T-helper 1 cell treated with Interleukin-12 subunit alpha and Interleukin-12 subunit beta and Interleukin-4 antibody, amounts not matched to agents 30 μg/mL and 1 μg/mL, for 36 hours (primary cell): ENCODE data around the gene IL6R.

Experiments used
- H3K27ac Mint-ChIP-seq: one replicate; pipeline ENCODE4 v1.8.0; 2021; ENCODE audit warnings: mild to moderate bottlenecking, mixed read lengths
- H3K27me3 Mint-ChIP-seq: one replicate; pipeline ENCODE4 v1.8.0; 2021; ENCODE audit warnings: low read depth, mixed read lengths
- H3K36me3 Mint-ChIP-seq: one replicate; pipeline ENCODE4 v1.8.0; 2021; ENCODE audit warnings: low read depth, mixed read lengths
- H3K4me1 Mint-ChIP-seq: one replicate; pipeline ENCODE4 v1.8.0; 2021; ENCODE audit warnings: low read depth, mixed read lengths
- H3K4me3 Mint-ChIP-seq: one replicate; pipeline ENCODE4 v1.8.0; 2021; ENCODE audit warnings: mild to moderate bottlenecking, moderate library complexity, mixed read lengths
- H3K9me3 Mint-ChIP-seq: one replicate; pipeline ENCODE4 v1.8.0; 2021; ENCODE audit warnings: mixed read lengths

The IL6R gene

GRCh38 chr1:154467434-154468102 is 62.4 kb downstream of the IL6R start:
- Mint-ChIP-seq H3K4me1 (peaks cover 37% of the 10 kb centered on the region), H3K36me3 (peaks cover 1% of the 10 kb centered on the region), H3K4me3 (no peak overlapping the region), H3K9me3 (no peaks in the 10 kb centered on the region), H3K27me3 (no peaks in the 10 kb centered on the region), H3K27ac (no peak overlapping the region)

- Mint-ChIP-seq H3K4me3 (no peak overlapping the region), H3K9me3 (no peaks in the 10 kb centered on the region), H3K27ac (peak overlapping the region; percentile 32), H3K36me3 (peaks cover 1% of the 10 kb centered on the region), H3K27me3 (no peaks in the 10 kb centered on the region), H3K4me1 (peaks cover 32% of the 10 kb centered on the region)
Observed at GRCh38 chr1:154468535-154469250, 63.5 kb downstream of the IL6R start.

GRCh38 chr1:154469844-154470560 is 64.9 kb downstream of the IL6R start:
- Mint-ChIP-seq H3K36me3 (no peaks in the 10 kb centered on the region), H3K27me3 (no peaks in the 10 kb centered on the region), H3K9me3 (no peaks in the 10 kb centered on the region), H3K27ac (no peak overlapping the region), H3K4me3 (no peak overlapping the region), H3K4me1 (peaks cover 25% of the 10 kb centered on the region)

- no peaks in the 10 kb centered on the region for H3K27me3 Mint-ChIP-seq
- no peaks in the 10 kb centered on the region for H3K9me3 Mint-ChIP-seq
- H3K4me3 Mint-ChIP-seq, result no peak overlapping the region
- peaks cover 16% of the 10 kb centered on the region for H3K4me1 Mint-ChIP-seq
- H3K36me3 Mint-ChIP-seq, result no peaks in the 10 kb centered on the region
- H3K27ac Mint-ChIP-seq, result no peak overlapping the region
Observed at GRCh38 chr1:154471304-154471703, 66.2 kb downstream of the IL6R start.

GRCh38 chr1:154474802-154475201 is 69.7 kb downstream of the IL6R start:
- no peaks in the 10 kb centered on the region for H3K27me3 Mint-ChIP-seq
- H3K9me3 Mint-ChIP-seq, result no peaks in the 10 kb centered on the region
- no peaks in the 10 kb centered on the region for H3K36me3 Mint-ChIP-seq
- H3K4me3 Mint-ChIP-seq, result no peak overlapping the region
- peaks cover 6% of the 10 kb centered on the region for H3K4me1 Mint-ChIP-seq
- no peak overlapping the region for H3K27ac Mint-ChIP-seq

- H3K9me3 Mint-ChIP-seq, result no peaks in the 10 kb centered on the region
- H3K27ac Mint-ChIP-seq, result no peak overlapping the region
- peaks cover 8% of the 10 kb centered on the region for H3K4me1 Mint-ChIP-seq
- H3K36me3 Mint-ChIP-seq, result no peaks in the 10 kb centered on the region
- no peak overlapping the region for H3K4me3 Mint-ChIP-seq
- H3K27me3 Mint-ChIP-seq, result no peaks in the 10 kb centered on the region
Observed at GRCh38 chr1:154476791-154477190, 71.6 kb downstream of the IL6R start.

GRCh38 chr1:154478013-154478412 is 72.9 kb downstream of the IL6R start:
- Mint-ChIP-seq H3K4me1 (peaks cover 8% of the 10 kb centered on the region), H3K4me3 (no peak overlapping the region), H3K27ac (no peak overlapping the region), H3K9me3 (no peaks in the 10 kb centered on the region), H3K27me3 (peaks cover under 1% of the 10 kb centered on the region), H3K36me3 (no peaks in the 10 kb centered on the region)

- peaks cover 6% of the 10 kb centered on the region for H3K27me3 Mint-ChIP-seq
- H3K9me3 Mint-ChIP-seq, result no peaks in the 10 kb centered on the region
- H3K36me3 Mint-ChIP-seq, result no peaks in the 10 kb centered on the region
- no peak overlapping the region for H3K4me3 Mint-ChIP-seq
- peaks cover 8% of the 10 kb centered on the region for H3K4me1 Mint-ChIP-seq
- H3K27ac Mint-ChIP-seq, result no peak overlapping the region
Observed at GRCh38 chr1:154478639-154479038, 73.5 kb downstream of the IL6R start.

- Mint-ChIP-seq H3K27ac (no peak overlapping the region), H3K4me1 (peaks cover 7% of the 10 kb centered on the region), H3K36me3 (no peaks in the 10 kb centered on the region), H3K9me3 (no peaks in the 10 kb centered on the region), H3K4me3 (no peak overlapping the region), H3K27me3 (peaks cover 6% of the 10 kb centered on the region)
Observed at GRCh38 chr1:154479764-154480421, 74.8 kb downstream of the IL6R start.

GRCh38 chr1:154481053-154481452 is 75.9 kb downstream of the IL6R start:
- Mint-ChIP-seq H3K9me3 (no peaks in the 10 kb centered on the region), H3K27me3 (peaks cover 10% of the 10 kb centered on the region), H3K36me3 (no peaks in the 10 kb centered on the region), H3K4me3 (no peak overlapping the region), H3K4me1 (peaks cover 7% of the 10 kb centered on the region), H3K27ac (no peak overlapping the region)

GRCh38 chr1:154483941-154484803 is 79.0 kb downstream of the IL6R start:
- H3K4me3 Mint-ChIP-seq, result no peak overlapping the region
- no peak overlapping the region for H3K27ac Mint-ChIP-seq
- no peaks in the 10 kb centered on the region for H3K36me3 Mint-ChIP-seq
- peaks cover 3% of the 10 kb centered on the region for H3K4me1 Mint-ChIP-seq
- H3K27me3 Mint-ChIP-seq, result peaks cover 17% of the 10 kb centered on the region
- H3K9me3 Mint-ChIP-seq, result no peaks in the 10 kb centered on the region

- Mint-ChIP-seq H3K36me3 (no peaks in the 10 kb centered on the region), H3K27ac (no peak overlapping the region), H3K9me3 (no peaks in the 10 kb centered on the region), H3K27me3 (peaks cover 17% of the 10 kb centered on the region), H3K4me3 (no peak overlapping the region), H3K4me1 (no peaks in the 10 kb centered on the region)
Observed at GRCh38 chr1:154485106-154485505, 80.0 kb downstream of the IL6R start.

GRCh38 chr1:154485910-154486496 is 80.9 kb downstream of the IL6R start:
- H3K4me3 Mint-ChIP-seq, result no peak overlapping the region
- H3K9me3 Mint-ChIP-seq, result no peaks in the 10 kb centered on the region
- no peak overlapping the region for H3K27ac Mint-ChIP-seq
- no peaks in the 10 kb centered on the region for H3K4me1 Mint-ChIP-seq
- H3K27me3 Mint-ChIP-seq, result peaks cover 17% of the 10 kb centered on the region
- H3K36me3 Mint-ChIP-seq, result no peaks in the 10 kb centered on the region
